ENCODE results near the gene NXT1. TPM values are rescaled to one million over a fixed set of nuclear protein-coding genes. Genes with fewer than 3 reads are reported as not detected.

The NXT1 gene
- total RNA-seq, 1 donor from 2014 or later = 2.6 TPM

DNA sequence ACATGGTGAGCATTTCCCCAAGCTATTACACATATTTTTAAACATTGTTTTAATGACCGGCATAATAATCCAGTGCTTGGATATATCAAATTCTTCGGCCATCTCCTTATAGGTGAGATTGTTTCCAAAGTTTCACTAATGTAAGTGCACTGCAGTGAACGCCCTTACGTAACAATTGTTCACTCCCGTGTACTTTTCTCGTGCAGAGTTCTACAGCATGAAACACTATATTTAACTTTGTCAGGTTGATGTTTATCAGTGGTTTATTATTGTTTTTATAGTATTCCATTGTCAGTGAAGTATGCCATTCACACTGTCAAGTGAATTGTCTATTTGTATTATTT lies 7.9 kb downstream of the NXT1 start:
- DNase-seq (ENCODE audit: low spot score) = no peak
- ATAC-seq = no peak

GRCh38 chr20:23358923-23359593 lies 8.5 kb downstream of the NXT1 start:
- ATAC-seq = no peak
- no peak for DNase-seq (ENCODE audit: low spot score)

- DNase-seq (ENCODE audit: low spot score) (no peak), ATAC-seq (no peak)
These were observed 9.9 kb downstream of the NXT1 start for GRCh38 chr20:23360531-23360930.

DNA sequence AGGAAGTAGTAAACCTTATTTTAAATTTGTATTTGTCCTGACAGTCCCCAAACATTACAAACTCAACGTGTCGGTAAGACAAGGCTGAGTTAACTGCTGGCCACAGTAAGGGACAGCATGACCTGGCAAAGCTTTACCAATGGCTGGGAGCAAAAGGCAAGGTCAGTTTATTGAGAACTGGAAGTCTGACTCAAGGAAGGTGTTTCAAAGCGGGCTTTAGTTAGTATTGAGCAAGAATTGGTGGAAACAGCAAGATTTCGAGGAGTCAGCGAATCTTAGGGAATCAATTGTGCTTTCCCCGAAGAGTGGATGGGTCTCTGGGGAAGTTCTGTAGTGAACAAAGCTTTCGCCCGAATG lies 10.5 kb downstream of the NXT1 start:
- no peak for DNase-seq (ENCODE audit: low spot score)

DNA sequence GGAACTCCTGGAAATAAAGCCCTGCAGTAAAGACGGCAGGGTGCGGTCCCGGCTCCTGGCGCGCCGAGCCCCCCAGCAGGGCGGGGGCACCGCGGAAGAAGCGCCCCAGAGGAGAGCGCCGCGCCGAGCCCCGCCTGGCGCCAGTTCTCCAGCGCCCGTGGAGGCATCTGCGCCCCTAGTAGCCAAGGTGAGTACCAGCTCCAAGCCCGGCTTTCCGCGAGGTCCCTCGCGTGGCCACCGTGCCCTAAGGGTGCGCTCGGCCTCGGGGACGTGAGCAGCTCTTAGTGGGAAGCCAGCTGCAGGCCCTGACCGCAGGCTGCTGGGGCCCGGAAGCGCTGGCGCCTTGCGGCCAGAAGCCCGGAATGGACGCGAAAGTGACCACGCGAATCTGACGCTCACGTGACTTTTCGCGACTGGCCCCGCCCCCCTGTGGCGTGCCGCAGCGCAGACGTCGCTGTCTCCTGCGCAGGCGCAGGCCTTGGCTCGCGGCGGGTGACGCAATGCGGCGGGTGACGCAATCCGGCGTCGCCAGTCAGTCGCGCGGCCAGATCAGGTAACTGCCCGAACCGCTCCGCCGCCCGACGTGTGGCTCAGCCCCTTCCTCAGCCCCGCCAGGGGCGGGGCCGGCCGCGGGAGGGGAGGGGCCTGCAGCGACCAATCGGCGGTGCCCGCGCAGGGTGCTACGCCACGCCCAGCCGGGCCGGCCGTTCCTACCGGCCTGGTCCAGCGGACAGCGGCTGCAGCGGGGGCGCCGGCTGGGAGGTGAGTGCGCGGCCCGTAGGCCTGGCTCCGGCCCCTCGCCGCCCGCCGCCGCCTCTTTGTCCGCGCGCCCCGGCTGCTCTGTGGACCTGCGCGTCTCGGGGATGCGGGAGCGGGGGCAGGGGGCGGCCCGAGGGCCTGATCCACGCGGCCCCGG lies 11.1 kb downstream of the NXT1 start, which contains the start of gene GZF1:
Gene GZF1, plus strand, starts transcription at position 707 of the 916 bp plus-strand sequence. CDS start 2,202 bp downstream, outside the sequence.
- DNase-seq (ENCODE audit: low spot score) (peak; percentile 100), ATAC-seq (peak; percentile 85)

More for the DNA sequence above, 10.5 kb downstream of the NXT1 start:
- no peak for ATAC-seq

DNA sequence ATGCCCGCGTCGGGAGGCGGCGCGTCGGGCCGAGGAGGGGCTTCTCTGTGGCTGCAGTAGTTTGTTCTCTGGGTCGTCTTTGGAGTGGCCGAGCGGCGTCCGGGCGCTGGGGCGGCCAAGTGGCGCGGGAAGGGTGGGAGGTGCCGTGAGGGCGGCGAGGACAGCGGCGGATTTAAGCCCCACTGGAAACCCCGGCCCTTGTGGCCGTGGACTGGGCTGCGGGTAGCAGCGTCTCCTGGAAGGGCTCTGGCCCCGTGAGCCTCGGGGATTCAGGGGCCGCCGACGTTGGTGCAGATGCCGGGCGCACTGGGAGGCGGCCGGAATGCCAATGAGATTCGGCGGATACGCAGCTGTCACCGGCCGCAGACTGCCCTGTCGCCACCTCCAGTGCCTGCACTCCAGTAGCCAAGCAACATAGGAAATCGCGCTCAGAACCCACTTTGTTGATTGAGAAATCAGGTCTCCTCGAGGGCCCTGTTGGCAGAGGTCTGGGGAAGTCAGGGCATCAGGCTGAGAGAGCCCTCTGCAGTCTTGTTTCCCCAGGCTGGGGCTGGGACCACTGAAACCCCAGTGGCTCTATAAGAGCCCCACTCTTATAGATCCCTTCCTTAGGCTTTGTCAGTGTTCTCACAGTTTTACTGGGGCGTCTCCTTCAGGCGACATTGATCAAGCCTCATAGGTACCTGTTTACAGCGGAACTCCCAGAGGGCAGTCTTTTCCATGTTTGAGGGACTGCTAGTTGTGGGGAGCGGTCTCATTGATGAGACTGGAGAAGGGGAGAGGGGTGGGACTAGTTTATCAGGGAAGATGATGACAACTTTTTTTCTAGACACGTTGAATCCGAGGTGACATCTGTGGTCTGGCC lies 12.0 kb downstream of the NXT1 start:
- ATAC-seq (peak; percentile 2), DNase-seq (ENCODE audit: low spot score) (no peak)

DNA sequence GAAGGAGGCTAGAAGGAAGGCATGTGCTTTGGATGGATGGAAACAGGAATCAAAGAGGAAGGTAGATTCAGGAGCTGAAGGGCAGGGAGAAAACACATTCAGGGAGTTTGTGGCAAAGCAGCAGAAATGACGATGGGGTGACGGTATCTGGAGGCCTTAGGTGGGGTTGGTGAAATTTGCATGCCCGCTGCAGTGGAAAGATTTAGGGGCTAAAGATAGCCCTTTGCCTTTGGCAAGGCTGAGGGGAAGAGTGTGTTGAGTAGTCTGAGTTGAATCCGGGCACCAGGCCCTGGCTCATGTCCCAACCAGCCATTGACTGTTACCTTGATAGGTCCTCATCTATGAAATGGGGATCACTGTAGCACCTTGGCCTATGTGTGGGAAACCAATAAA lies 12.7 kb downstream of the NXT1 start:
- DNase-seq (ENCODE audit: low spot score) = no peak
- ATAC-seq = no peak

GRCh38 chr20:23365390-23366165 lies 15.0 kb downstream of the NXT1 start:
- ATAC-seq (no peak), DNase-seq (ENCODE audit: low spot score) (no peak)

- DNase-seq (ENCODE audit: low spot score) = no peak
- ATAC-seq = no peak
These were observed 15.8 kb downstream of the NXT1 start for GRCh38 chr20:23366384-23366783.

GRCh38 chr20:23367770-23368169 lies 17.2 kb downstream of the NXT1 start:
- no peak for DNase-seq (ENCODE audit: low spot score)
- no peak for ATAC-seq

DNA sequence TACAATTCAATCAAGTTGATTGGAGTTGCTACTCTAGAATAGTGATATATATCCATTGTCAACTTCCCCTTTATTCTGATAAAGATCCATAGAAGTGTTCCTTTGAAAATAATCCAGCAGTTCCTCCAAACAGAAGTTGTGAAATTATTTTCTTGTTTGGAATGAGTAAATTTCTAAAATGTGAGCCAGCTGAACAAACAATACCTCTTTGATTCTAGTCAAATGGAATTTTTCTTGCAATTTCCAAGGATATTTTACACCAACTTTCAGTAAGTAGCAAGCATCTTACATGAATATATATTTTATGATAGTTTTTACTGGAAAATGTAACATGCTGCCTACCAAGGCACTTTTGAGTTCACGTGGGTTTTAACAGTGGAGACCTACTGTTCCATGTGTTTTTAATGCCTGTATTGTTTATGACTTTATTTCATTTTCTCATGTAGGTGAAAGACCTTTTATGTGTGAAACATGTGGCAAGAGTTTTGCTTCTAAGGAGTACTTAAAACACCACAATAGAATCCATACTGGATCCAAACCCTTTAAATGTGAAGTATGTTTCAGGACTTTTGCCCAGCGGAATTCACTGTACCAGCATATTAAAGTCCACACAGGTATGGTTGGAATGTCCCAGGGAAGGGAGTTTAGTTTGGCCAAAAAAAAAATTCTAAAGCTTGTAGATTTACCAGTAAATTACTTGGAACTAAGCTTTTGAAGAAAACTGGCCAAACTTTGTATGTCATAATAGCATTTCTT lies 17.9 kb downstream of the NXT1 start:
- ATAC-seq (peak; percentile 30), DNase-seq (ENCODE audit: low spot score) (no peak)

GRCh38 chr20:23369072-23369823 lies 18.7 kb downstream of the NXT1 start:
- no peak for DNase-seq (ENCODE audit: low spot score)
- ATAC-seq = no peak

GRCh38 chr20:23370274-23370673 lies 19.7 kb downstream of the NXT1 start:
- DNase-seq (ENCODE audit: low spot score) (no peak), ATAC-seq (peak; percentile 15)

DNA sequence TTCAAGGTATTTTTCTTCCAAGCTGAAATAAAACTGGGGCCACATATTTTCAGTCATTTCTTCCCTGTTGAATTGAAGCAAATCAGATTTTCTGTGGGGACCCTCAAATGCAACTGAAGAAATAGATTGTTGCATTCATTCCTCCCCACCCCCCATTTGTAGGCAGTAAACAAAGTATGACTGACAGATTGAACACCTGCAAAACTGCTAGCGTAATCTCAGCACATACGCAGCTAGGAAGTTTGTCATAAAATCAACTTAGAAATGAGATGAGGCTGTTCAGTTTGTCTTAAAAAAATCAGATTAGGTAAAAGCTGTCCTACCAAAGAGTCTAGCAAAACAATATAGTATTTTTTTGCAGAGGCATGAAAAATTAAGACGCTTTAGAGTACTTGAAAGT lies 20.3 kb downstream of the NXT1 start:
- DNase-seq (ENCODE audit: low spot score) = no peak
- ATAC-seq = no peak

DNA sequence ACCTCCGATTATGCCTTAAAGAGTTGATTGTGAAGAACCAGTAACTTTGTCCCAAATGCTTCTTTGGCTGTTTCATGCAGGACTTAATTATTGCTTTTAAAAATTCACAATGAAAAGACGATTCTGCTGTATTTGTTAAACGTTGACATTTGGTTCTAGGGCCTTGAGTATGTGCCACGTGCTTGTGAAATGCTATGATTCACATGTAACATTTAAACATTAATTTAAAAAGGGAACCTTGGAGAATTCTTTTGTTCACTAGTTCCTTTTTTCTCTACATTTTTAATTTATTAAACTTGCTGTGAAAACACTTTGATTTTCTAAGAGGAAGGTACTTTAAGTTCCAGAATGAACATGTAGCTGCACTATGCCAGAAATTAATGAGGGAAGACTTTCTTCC lies 20.9 kb downstream of the NXT1 start:
- DNase-seq (ENCODE audit: low spot score) (no peak), ATAC-seq (no peak)

GRCh38 chr20:23374441-23374840 lies 23.9 kb downstream of the NXT1 start:
- no peak for DNase-seq (ENCODE audit: low spot score)
- ATAC-seq = peak; percentile 38

DNA sequence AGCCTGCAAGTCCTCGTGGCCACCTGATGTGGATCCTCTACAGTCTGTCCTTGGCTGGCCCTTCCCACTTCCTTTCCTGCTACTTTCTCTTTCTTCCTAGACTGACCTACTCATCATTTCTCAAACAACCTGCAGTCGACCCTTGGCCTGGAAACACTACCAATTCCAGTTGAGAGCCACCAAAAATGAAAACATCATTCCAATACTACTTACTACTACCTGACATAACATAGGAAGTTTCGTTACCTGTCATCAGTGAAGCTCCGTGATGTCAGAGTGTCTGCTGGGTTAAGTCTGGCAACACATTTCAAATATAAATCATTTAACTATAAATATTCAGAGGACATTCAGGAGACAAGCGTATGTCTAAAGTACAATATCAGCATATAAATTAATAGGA lies 25.2 kb downstream of the NXT1 start:
- DNase-seq (ENCODE audit: low spot score) (no peak), ATAC-seq (no peak)

- DNase-seq (ENCODE audit: low spot score) (no peak), ATAC-seq (no peak)
These were observed 29.2 kb downstream of the NXT1 start for GRCh38 chr20:23379772-23380171.

GRCh38 chr20:23381876-23382275 lies 31.3 kb downstream of the NXT1 start:
- ATAC-seq (no peak), DNase-seq (ENCODE audit: low spot score) (no peak)

Measured in left lobe of liver (tissue), 2 donors.